Measurements from ENCODE around the gene CTDP1. TPM values are rescaled to one million over a fixed set of nuclear protein-coding genes. Genes with fewer than 3 reads are reported as not detected.

The CTDP1 gene
- polyA plus RNA-seq, 1 donor (not counting 4 experiments of a cell fraction or from before 2014, with no cell fraction given), result 9.2 TPM

- dilution Hi-C loops (cut with MboI; ENCODE audit: extremely low pct_ligation_motif_present, low sequenced_read_pairs), result no loop called here
- no peaks in the 10 kb centered on the region for H3K27me3 ChIP-seq (ENCODE audit: control insufficient read depth, extremely low read depth, insufficient read depth, low read length)
- FAIRE-seq, result no peak
Observed at GRCh38 chr18:79645291-79645983, 34.2 kb upstream of the CTDP1 start.

GRCh38 chr18:79647307-79647706 lies 32.3 kb upstream of the CTDP1 start:
- no peak overlapping the region for H3K4me2 ChIP-seq (ENCODE audit: control insufficient read depth, extremely low read depth, insufficient read depth, low read depth, low read length)
- dilution Hi-C loops (cut with MboI; ENCODE audit: extremely low pct_ligation_motif_present, low sequenced_read_pairs), result no loop called here

More at GRCh38 chr18:79645291-79645983, 34.2 kb upstream of the CTDP1 start:
- no peak overlapping the region for H3K9ac ChIP-seq (ENCODE audit: control insufficient read depth, extremely low read depth, insufficient read depth, low read length)
- no peaks in the 10 kb centered on the region for H3K79me2 ChIP-seq (ENCODE audit: control insufficient read depth, insufficient read depth, low read length)
- H3K9me1 ChIP-seq (ENCODE audit: control insufficient read depth, extremely low read depth, insufficient read depth, low read length), result no peaks in the 10 kb centered on the region
- H3K4me2 ChIP-seq (ENCODE audit: control insufficient read depth, extremely low read depth, insufficient read depth, low read depth, low read length), result no peak overlapping the region
- H3K4me1 ChIP-seq (ENCODE audit: control insufficient read depth, extremely low read depth, insufficient read depth, low read length), result no peaks in the 10 kb centered on the region
- no peak overlapping the region for H2AFZ ChIP-seq (ENCODE audit: control insufficient read depth, low read length)
- H3K27ac ChIP-seq (ENCODE audit: control insufficient read depth, insufficient read depth, low read length), result no peak overlapping the region
- H3K4me3 ChIP-seq (ENCODE audit: control insufficient read depth in 2 of 3, extremely low read depth in 1 of 3, insufficient read depth in 2 of 3, low read depth in 1 of 3, low read length in 3 of 3), result no peak overlapping the region
- no peaks in the 10 kb centered on the region for H3K36me3 ChIP-seq (ENCODE audit: control insufficient read depth in 2 of 2, extremely low read depth in 1 of 2, insufficient read depth in 2 of 2, low read length in 2 of 2)
- no peaks in the 10 kb centered on the region for H3K9me3 ChIP-seq (ENCODE audit: control insufficient read depth, low read depth, low read length)
- H4K20me1 ChIP-seq (ENCODE audit: control insufficient read depth, extremely low read depth, insufficient read depth, low read length), result no peaks in the 10 kb centered on the region
- no peak for DNase-seq (ENCODE audit: low read depth, low spot score)
- TF ChIP-seq EZH2 (IDR thresholded peaks at IDR 0.05; ENCODE audit: low read length), result no peak
- TF ChIP-seq CTCF (optimal IDR thresholded peaks at IDR 0.05 in 1 of 3, IDR thresholded peaks at IDR 0.05 in 1 of 3, conservative IDR thresholded peaks at IDR 0.05 in 1 of 3; ENCODE audit: extremely low read depth in 1 of 3, insufficient read depth in 2 of 3, low read length in 3 of 3), result no peak

More at GRCh38 chr18:79647307-79647706, 32.3 kb upstream of the CTDP1 start:
- DNase-seq (ENCODE audit: low read depth, low spot score) (no peak), FAIRE-seq (no peak)
- no peak overlapping the region for H3K4me3 ChIP-seq (ENCODE audit: control insufficient read depth in 2 of 3, extremely low read depth in 1 of 3, insufficient read depth in 2 of 3, low read depth in 1 of 3, low read length in 3 of 3)
- no peak overlapping the region for H3K27ac ChIP-seq (ENCODE audit: control insufficient read depth, insufficient read depth, low read length)
- no peaks in the 10 kb centered on the region for H3K36me3 ChIP-seq (ENCODE audit: control insufficient read depth in 2 of 2, extremely low read depth in 1 of 2, insufficient read depth in 2 of 2, low read length in 2 of 2)
- no peak overlapping the region for H3K9ac ChIP-seq (ENCODE audit: control insufficient read depth, extremely low read depth, insufficient read depth, low read length)
- TF ChIP-seq EZH2 (IDR thresholded peaks at IDR 0.05; ENCODE audit: low read length), result no peak
- no peak for TF ChIP-seq CTCF (optimal IDR thresholded peaks at IDR 0.05 in 1 of 3, IDR thresholded peaks at IDR 0.05 in 1 of 3, conservative IDR thresholded peaks at IDR 0.05 in 1 of 3; ENCODE audit: extremely low read depth in 1 of 3, insufficient read depth in 2 of 3, low read length in 3 of 3)
- H3K79me2 ChIP-seq (ENCODE audit: control insufficient read depth, insufficient read depth, low read length), result no peaks in the 10 kb centered on the region
- H4K20me1 ChIP-seq (ENCODE audit: control insufficient read depth, extremely low read depth, insufficient read depth, low read length), result no peaks in the 10 kb centered on the region
- H3K9me1 ChIP-seq (ENCODE audit: control insufficient read depth, extremely low read depth, insufficient read depth, low read length), result no peaks in the 10 kb centered on the region
- no peak overlapping the region for H2AFZ ChIP-seq (ENCODE audit: control insufficient read depth, low read length)
- no peaks in the 10 kb centered on the region for H3K4me1 ChIP-seq (ENCODE audit: control insufficient read depth, extremely low read depth, insufficient read depth, low read length)
- peaks cover 4% of the 10 kb centered on the region for H3K27me3 ChIP-seq (ENCODE audit: control insufficient read depth, extremely low read depth, insufficient read depth, low read length)
- no peaks in the 10 kb centered on the region for H3K9me3 ChIP-seq (ENCODE audit: control insufficient read depth, low read depth, low read length)

All from keratinocyte (primary cell).